Left kidney (tissue), 2 donors: ENCODE results near the gene EYS. TPM values are rescaled to one million over a fixed set of nuclear protein-coding genes. Genes with fewer than 3 reads are reported as not detected.

ENCODE experiments used
- DNase-seq: peaks from one replicate; pipeline ENCODE4 v3.0.0-alpha.2; 2013
- polyA plus RNA-seq: library from polyadenylated mRNA; unstranded; fragments of 120-200 nt; gene quantifications from one replicate; pipeline ENCODE4 v1.2.1, GENCODE V29; 2013; ENCODE audit not compliant: insufficient read length

EYS gene
- polyA plus RNA-seq, 1 donor: 0.96 TPM

- no peak for DNase-seq
These were observed 1476.5 kb downstream of the EYS start for GRCh38 chr6:64230530-64230929.

- no peak for DNase-seq
These were observed 1479.2 kb downstream of the EYS start for GRCh38 chr6:64227863-64228262.

- DNase-seq: no peak
These were observed 1481.5 kb downstream of the EYS start for GRCh38 chr6:64225503-64225902.

- no peak for DNase-seq
These were observed 1482.2 kb downstream of the EYS start for GRCh38 chr6:64224819-64225218.

- DNase-seq: no peak
These were observed 1485.2 kb downstream of the EYS start for GRCh38 chr6:64221776-64222175.

GRCh38 chr6:64220801-64221200 lies 1486.2 kb downstream of the EYS start:
- no peak for DNase-seq

- no peak for DNase-seq
These were observed 1489.1 kb downstream of the EYS start for GRCh38 chr6:64217721-64218620.

GRCh38 chr6:64214373-64214772 lies 1492.7 kb downstream of the EYS start:
- no peak for DNase-seq

GRCh38 chr6:64213697-64214096 lies 1493.3 kb downstream of the EYS start:
- no peak for DNase-seq

- DNase-seq: no peak
These were observed 1509.8 kb downstream of the EYS start for GRCh38 chr6:64197246-64197645.

- DNase-seq: no peak
These were observed 1520.4 kb downstream of the EYS start for GRCh38 chr6:64186592-64186991.

- DNase-seq: no peak
These were observed 1521.4 kb downstream of the EYS start for GRCh38 chr6:64185621-64186020.

GRCh38 chr6:64175296-64175695 lies 1531.7 kb downstream of the EYS start:
- no peak for DNase-seq

GRCh38 chr6:64170316-64170715 lies 1536.7 kb downstream of the EYS start:
- no peak for DNase-seq

GRCh38 chr6:64160486-64160885 lies 1546.5 kb downstream of the EYS start:
- no peak for DNase-seq

GRCh38 chr6:64155063-64155462 lies 1552.0 kb downstream of the EYS start:
- no peak for DNase-seq

GRCh38 chr6:64146876-64147275 lies 1560.2 kb downstream of the EYS start:
- DNase-seq: no peak

GRCh38 chr6:64146094-64146493 lies 1560.9 kb downstream of the EYS start:
- DNase-seq: no peak

GRCh38 chr6:64145658-64146057 lies 1561.4 kb downstream of the EYS start:
- no peak for DNase-seq

GRCh38 chr6:64143101-64143500 lies 1563.9 kb downstream of the EYS start:
- no peak for DNase-seq

GRCh38 chr6:64141680-64142079 lies 1565.3 kb downstream of the EYS start:
- no peak for DNase-seq

GRCh38 chr6:64128301-64129024 lies 1578.6 kb downstream of the EYS start:
- no peak for DNase-seq
